ENCODE data around the gene VAMP5. TPM values are rescaled to one million over a fixed set of nuclear protein-coding genes. Genes with fewer than 3 reads are reported as not detected.
A peak's percentile ranks its signal among the peaks of the same experiment; 100 is the strongest.

VAMP5 gene
- total RNA-seq, 1 donor from 2014 or later = 3.4 TPM

GRCh38 chr2:85539361-85540132, 44.7 kb upstream of the VAMP5 start:
- Mint-ChIP-seq H3K4me3 (peak overlapping the region; percentile 94), H3K36me3 (peaks cover 43% of the 10 kb centered on the region), H3K27ac (peak overlapping the region; percentile 98), H3K27me3 (no peaks in the 10 kb centered on the region), H3K4me1 (ENCODE audit: unreplicated experiment) (peaks cover 47% of the 10 kb centered on the region), H3K9me3 (no peaks in the 10 kb centered on the region)
- TF ChIP-seq CTCF (conservative IDR thresholded peaks at IDR 0.05) = no peak
- DNase-seq (ENCODE audit: extremely low spot score, unreplicated experiment) = peak; percentile 79

GRCh38 chr2:85540133-85540648, 44.0 kb upstream of the VAMP5 start:
- H3K4me1 Mint-ChIP-seq (ENCODE audit: unreplicated experiment) = peaks cover 47% of the 10 kb centered on the region
- H3K9me3 Mint-ChIP-seq = no peaks in the 10 kb centered on the region
- H3K36me3 Mint-ChIP-seq = peaks cover 43% of the 10 kb centered on the region
- H3K4me3 Mint-ChIP-seq = peak overlapping the region; percentile 94
- H3K27me3 Mint-ChIP-seq = no peaks in the 10 kb centered on the region
- TF ChIP-seq CTCF (conservative IDR thresholded peaks at IDR 0.05) = no peak
- peak overlapping the region; percentile 79 for H3K27ac Mint-ChIP-seq
- DNase-seq (ENCODE audit: extremely low spot score, unreplicated experiment) = no peak

- H3K27me3 Mint-ChIP-seq = no peaks in the 10 kb centered on the region
- H3K27ac Mint-ChIP-seq = peak overlapping the region; percentile 4
- H3K4me3 Mint-ChIP-seq = peak overlapping the region; percentile 94
- no peaks in the 10 kb centered on the region for H3K9me3 Mint-ChIP-seq
- no peak for TF ChIP-seq CTCF (conservative IDR thresholded peaks at IDR 0.05)
- H3K36me3 Mint-ChIP-seq = peaks cover 43% of the 10 kb centered on the region
- H3K4me1 Mint-ChIP-seq (ENCODE audit: unreplicated experiment) = peaks cover 44% of the 10 kb centered on the region
- no peak for DNase-seq (ENCODE audit: extremely low spot score, unreplicated experiment)
Observed at GRCh38 chr2:85541262-85541661, 43.0 kb upstream of the VAMP5 start.

- H3K4me1 Mint-ChIP-seq (ENCODE audit: unreplicated experiment) = peaks cover 42% of the 10 kb centered on the region
- no peak for DNase-seq (ENCODE audit: extremely low spot score, unreplicated experiment)
- H3K9me3 Mint-ChIP-seq = no peaks in the 10 kb centered on the region
Observed at GRCh38 chr2:85541753-85542457, 42.3 kb upstream of the VAMP5 start.

GRCh38 chr2:85542777-85543176, 41.5 kb upstream of the VAMP5 start:
- Mint-ChIP-seq H3K27ac (peak overlapping the region; percentile 4), H3K36me3 (peaks cover 50% of the 10 kb centered on the region), H3K9me3 (no peaks in the 10 kb centered on the region), H3K4me1 (ENCODE audit: unreplicated experiment) (peaks cover 37% of the 10 kb centered on the region), H3K4me3 (peak overlapping the region; percentile 94), H3K27me3 (no peaks in the 10 kb centered on the region)
- no peak for TF ChIP-seq CTCF (conservative IDR thresholded peaks at IDR 0.05)
- DNase-seq (ENCODE audit: extremely low spot score, unreplicated experiment) = no peak

More at GRCh38 chr2:85541753-85542457, 42.3 kb upstream of the VAMP5 start:
- Mint-ChIP-seq H3K4me3 (peak overlapping the region; percentile 94), H3K27ac (peak overlapping the region; percentile 4), H3K27me3 (no peaks in the 10 kb centered on the region), H3K36me3 (peaks cover 47% of the 10 kb centered on the region)
- TF ChIP-seq CTCF (conservative IDR thresholded peaks at IDR 0.05) = no peak
